GM19238 (cell line): ENCODE results near the gene UBQLN4.
"Not testable (repeated sequence)": the region's sequence is repeated elsewhere in the genome, so short reads cannot be mapped to it uniquely, and the experiment has no call there.

Experiments used
- DNase-seq: peaks from one replicate; pipeline ENCODE4 v3.0.0; 2011; ENCODE audit warnings: low spot score; ENCODE audit not compliant: insufficient read length

The UBQLN4 gene

DNA sequence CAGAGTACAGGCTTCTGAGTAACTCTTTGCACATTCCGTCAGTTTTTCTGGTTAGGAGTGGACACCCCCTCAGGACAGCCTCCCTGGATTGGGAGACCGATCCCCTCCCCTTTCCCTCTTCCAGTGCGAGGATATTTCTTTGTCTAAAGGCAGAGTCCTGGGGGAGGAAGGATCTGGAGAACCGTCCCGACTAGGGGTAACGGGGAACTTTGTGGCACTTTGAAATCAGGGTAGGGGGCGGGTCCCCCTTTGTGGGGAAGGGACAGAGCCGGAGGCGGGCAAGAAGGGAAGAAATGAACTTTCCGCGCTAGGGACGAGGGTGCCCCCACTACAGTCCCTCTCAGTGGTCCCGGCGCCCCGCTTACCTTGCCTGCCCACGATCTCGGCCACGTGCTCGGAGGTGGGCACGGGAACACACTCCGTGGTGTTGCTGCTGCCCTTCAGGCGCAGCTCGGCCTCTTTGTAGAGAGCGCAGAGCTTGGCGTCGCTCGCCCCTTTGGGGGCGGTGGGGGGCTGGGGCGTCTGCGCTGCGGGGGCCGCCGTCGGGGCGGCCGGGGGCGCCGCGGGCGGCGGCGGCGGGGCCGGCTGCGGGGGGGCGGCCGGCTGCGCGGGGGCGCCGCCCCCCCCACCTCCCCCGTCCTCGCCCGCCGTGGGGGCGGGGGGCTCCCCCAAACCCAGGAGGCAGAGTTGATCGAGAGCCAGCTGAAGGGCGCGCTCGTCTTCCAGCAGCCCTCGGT is 27.8 kb upstream of the UBQLN4 start:
- DNase-seq, result no peak

DNA sequence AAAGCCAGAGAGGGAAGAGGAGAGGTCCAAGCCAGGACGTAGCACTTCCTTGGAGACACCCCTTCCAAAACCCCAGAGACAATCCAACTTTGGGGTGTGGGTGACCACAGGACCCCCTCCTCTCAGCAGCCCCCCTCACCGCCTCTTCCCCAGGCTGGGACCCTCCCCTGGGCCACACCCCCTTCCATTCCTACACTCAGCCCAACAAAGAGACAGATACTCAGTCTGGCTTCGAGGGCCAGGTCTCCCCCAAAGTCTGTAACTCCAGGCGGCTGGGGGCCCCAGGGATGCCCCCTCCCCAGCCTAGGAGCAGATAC is 27.2 kb upstream of the UBQLN4 start:
- no peak for DNase-seq

DNA sequence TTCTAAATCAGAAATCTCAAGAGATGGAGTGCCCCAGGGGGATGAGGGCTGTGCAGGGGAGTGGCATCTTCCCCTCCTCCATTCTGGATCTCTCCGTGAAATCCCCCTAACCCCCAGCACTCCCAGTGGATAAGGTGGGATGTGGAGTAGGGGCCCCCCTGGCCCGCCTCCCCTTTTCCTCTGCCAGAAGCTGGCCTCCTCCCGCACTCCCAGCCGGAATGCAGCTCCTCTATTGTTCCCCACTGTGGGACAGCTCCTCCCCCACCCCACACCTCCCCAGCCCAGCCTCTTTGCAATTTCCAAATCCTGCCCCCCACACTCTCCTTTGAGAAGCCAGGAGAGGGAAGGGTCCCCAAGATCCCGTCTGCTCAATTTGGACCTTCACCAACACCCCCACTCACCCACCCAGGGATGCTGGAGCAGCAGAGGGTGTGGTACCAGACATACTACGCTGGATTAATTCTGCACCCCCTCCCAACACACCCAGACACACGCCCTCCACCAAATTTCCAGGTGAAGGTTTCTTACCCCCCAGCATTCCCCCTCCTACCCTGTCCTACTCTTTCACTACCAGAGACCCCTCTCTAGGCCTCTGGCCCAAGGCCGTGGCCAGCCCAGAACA is 26.8 kb upstream of the UBQLN4 start:
- DNase-seq, result no peak

DNA sequence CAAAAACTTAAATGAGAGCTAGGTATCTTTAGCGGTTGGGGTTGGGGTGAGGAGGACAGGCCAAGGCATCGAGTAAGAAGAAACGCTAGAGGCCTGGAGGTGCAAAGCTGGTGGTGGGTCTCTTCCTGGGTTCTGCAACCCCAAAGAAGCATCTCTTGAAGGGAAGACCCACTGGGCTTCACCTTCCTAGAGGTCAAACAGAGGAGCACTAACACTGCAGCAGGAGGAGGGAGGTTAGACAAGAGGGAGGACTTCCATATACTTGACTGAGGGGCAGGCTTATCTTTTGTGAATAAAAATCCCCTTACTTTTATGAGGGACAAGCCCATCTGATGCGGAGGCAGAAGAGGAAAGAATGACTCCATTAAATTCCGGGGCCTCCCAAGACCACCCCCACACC is 26.2 kb upstream of the UBQLN4 start:
- DNase-seq, result no peak

DNA sequence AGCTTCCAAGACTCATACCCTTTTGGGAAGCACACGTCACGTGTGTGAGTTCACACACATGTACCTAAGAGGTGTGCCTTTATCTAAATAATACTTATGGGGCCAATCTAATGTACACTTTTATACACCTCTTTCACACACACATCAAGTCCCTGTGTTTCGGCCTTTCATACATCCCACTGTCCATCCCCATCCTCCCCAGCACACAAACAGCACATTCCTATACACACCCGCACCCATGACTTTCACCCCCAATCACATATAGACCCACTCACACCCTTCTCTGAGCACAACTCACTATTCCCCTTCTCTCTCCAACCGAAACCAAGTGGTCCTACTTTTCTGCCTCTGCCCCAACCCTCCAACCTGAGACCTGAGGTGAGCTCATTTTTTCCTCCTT is 25.1 kb upstream of the UBQLN4 start:
- no peak for DNase-seq

DNA sequence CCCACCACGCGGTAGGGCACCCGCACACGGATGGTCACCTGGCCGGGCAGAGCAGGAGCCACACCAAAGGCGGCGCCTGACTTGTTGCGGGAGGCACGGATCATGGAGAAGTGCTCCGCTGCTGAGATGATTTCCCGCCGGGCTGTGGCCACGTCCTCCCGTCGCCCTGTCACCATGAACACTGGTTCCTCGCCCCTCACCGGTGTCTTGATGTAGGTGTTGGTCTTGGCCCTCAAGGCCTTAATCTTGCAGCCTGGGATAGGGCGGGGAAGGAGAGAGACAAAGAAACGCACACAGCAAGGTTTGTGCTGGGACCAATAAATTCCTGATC is 23.8 kb upstream of the UBQLN4 start:
- DNase-seq, result no peak

DNA sequence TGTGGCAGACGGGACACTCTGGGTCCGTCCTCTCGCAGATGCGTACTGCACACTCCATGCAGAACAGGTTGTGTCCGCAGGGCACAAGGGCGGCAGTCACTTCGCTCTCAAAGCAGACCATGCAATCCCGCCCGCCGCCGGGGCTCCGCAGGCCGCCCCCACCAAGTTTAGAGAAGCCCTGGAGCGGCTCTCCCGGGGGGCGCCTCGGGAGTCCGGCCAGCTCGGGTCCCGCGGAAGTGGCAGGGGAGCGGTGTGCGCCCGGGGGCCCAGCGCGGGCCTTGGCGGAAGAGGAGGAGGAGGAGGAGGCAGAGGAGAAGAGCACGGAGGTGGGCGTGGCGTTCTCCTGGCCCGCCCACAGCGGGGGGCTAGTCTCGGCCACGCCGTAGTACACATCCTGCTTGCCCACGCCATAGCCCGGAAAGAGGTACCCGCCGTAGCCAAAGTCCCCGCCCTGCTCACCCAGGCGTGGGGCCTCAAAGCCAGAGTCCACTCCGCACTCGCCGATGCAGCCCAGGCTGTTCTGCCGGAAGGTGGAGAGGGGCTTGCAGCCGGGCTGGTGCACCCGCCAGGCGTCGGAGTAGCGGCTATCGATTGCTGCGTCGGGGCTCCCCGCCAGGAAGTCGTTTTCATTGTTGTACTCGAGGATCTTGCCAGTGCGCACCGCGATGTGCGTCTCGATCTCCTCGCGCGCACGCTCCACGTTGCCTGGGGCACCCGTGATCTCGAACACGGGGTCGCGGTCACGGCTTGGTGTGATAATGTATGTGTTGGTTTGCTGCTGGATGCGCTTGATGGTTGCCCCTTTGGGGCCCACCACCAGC is 23.2 kb upstream of the UBQLN4 start:
- peak; percentile 64 for DNase-seq

DNA sequence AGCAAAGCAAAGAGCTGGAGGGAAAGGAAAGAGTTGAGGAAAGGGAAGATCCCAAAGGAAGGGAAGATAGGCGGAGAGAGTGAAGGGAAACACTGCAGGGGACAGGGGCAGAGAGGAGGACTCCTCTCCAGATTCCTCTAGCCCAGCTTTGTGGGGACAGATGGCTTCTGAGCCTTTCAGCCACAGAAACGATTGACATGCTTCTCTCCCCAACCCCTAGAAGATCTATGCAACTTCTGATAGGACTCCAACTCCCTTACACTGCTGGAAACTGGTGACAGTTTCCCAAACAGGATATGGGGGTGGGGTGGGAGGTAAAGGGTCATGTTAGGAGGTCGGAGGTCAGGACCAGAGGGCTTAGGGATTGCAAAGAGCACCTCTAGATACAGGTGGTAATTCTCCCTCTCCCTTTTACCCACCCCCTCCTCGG is 22.2 kb upstream of the UBQLN4 start:
- no peak for DNase-seq

DNA sequence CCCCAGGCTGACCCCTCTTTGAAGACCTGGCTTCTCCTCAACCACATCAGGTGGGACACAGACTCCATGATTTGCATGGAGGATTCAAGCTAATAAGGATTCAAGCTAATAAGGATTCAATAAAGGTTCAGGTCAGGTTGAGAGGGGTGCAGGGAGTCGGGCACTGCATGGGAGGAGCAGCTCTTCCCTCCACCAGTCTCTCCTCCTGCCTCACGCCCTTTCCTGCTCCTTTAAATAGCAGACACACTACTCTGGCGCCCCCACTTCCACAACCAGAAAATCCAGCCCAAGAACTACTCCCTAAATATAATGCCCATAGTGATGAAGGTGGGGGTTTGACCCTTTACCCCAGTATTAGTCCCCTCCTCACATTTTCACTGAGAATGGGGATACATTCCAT is 21.6 kb upstream of the UBQLN4 start:
- DNase-seq, result no peak

DNA sequence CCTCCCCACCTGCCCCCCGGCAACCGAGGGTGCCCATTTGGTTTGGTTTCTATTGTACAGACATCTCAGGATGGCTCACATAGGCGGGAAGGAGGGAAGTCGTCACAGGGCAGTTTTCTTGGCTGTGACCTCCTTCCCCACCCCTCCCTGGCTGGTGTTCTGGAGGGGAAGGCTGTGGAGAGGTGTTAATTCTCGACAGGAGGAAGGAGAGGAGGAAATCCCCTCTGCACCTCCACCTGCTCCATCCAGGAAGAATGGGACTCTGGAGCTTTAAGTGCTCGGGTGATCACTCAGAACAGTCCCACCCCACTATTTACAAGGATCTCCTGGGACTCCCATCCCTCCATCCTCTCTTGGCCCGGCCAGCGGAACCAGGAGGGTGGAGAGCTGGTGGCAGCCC is 21.1 kb upstream of the UBQLN4 start:
- DNase-seq, result no peak

DNA sequence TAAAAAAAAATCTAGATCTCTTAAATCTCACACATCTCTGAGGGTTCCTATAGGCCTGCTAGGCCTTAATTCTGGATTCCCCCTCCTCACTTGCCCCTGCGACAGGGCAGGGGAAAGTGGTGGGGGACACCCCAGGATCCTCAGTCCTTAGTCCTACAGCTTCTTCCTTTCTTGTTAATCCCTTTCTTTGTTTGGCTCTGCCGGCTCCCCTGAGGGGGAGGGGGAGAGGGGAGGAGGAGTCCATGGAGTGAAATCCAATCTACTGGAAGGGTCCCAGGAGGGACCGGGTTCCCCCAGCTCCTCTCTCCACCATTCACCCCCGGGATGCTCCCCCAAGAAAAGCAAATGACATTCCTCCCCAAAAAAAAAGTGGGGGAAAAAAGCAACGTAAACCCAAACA is 20.1 kb upstream of the UBQLN4 start:
- no peak for DNase-seq

DNA sequence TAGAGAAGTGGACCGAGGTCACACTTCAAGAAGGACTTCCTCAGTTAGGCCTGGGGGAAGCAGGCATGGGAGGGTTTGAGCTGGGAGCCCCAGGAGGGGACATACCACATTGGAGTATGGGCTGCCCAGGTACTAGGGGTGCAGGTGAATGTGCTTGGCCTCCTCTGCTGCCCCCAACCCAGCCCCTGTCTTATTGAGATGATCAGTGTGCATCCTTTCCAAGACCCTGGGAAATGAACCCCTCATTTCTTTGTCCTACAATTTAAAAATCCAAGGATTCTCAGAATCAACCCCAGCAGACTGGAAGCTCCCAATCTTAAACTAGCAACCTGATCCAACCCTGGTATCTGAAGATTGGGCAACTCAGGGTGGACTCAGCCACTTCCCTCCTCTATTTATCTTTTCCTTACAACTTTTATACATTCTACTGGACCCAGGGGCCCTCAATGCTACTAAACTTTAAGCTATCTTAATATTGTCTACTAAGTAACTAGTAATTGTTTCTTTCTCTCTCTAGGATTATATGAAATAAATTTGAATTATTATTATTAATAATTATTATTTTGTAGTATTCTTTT is 19.6 kb upstream of the UBQLN4 start:
- no peak for DNase-seq

DNA sequence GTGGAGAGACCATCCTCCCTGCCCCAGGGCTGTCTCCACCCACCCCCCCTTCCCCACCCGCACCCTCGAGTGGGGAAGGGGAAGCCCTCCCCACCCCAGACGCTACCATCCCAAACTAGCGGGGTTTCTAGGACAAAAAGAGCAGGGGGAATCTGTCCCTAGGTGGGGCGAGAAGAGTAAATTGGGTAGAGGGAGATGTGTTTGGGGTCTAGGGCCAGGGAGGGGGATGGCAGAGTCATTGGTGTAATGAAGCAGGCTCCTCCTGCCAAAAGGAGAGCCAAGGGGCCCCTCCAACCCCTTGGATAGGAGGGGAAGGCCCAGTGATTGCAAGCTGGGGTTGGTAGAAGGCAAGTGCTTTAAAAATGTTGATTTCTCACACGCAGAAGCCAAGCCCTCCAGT is 18.7 kb upstream of the UBQLN4 start:
- DNase-seq, result no peak

DNA sequence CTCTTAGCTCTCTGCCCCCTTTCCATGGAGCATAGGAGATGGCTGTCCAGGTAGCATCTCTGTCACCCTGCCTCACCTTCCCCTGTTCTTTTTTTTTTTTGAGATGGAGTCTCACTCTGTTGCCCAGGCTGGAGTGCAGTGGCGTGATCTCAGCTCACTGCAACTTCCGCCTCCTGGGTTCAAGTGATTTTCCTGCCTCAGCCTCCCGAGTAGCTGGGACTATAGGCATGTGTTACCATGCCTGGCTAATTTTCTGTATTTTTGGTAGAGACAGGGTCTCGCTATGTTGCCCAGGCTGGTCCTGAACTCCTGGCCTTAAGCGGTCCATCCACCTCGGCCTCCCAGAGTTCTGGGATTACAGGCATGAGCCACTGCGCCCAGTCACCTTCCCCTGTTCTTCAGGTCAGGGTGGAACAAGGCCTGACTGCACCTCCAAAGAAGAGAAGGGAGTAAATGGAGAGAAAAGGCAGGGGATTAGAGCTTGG is 17.8 kb upstream of the UBQLN4 start:
- DNase-seq, result not testable (repeated sequence)

DNA sequence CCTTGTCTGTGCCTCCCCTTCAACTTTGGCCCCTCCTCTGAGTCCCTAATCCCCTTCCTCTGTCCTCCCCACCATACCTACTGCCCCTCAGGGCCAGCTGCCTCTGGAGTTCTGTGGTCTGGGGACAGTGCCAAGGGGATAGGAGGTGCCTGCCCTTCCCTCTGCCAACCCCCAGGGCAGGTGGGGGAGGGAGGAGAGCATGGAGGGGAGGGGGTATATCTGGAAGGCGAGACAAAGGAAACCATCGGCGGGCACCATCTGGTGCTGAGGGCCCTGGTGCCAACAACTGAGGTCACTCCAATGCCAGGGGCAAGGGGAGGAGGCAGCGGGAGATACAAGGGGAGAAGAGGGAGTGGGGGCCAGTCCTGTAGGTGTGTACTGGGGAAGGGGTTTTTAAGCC is 16.9 kb upstream of the UBQLN4 start:
- DNase-seq, result no peak

DNA sequence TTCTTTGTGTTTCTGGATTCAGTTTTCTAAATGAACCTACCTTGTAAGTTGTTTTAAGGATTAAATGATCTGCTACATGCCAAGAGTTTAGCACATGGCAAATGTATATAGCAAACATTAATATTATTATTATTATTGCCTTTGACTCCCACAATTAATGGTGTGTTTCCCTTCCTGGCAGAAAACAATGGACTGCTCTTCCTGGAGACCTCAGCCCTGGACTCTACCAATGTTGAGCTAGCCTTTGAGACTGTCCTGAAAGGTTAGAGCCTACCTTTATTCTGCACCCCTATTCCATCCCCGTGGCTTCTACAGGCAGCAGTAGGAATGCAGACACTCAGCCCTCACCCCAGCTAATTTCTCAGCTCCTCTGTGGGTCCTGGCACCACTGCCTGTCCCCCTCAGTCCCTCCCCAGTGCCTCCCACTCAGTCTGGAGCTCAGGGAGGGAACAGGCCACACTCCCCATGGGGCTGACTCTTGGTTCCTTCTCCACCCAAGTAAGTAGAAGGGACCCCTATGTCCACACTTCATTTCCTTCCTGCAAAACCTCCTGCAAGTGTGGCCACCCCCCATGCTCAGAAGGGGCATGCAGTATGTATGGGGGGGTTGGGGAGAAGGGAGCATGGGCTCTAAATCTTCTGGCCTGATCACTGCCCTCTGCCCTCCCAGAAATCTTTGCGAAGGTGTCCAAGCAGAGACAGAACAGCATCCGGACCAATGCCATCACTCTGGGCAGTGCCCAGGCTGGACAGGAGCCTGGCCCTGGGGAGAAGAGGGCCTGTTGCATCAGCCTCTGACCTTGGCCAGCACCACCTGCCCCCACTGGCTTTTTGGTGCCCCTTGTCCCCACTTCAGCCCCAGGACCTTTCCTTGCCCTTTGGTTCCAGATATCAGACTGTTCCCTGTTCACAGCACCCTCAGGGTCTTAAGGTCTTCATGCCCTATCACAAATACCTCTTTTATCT is 16.2 kb upstream of the UBQLN4 start:
- DNase-seq, result no peak

DNA sequence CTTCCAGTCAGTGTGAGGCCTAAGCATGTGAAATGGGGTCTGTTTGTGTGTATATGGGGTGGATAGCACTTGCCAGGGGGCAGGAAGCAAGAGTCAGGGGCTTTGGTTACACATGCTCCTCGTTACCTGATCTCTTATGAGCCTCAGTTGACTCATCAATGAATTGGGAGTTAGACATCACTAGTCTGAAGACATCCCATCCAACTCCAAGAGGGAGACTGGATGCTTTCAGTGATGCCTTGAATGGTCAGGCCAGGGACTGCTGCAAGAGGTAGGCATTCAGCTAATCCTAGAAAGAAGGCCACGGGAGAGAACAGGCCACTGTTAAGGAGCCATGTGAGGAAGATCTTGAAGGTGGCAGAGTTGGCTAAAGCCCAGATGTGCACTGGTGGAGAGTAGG is 13.7 kb upstream of the UBQLN4 start:
- no peak for DNase-seq

DNA sequence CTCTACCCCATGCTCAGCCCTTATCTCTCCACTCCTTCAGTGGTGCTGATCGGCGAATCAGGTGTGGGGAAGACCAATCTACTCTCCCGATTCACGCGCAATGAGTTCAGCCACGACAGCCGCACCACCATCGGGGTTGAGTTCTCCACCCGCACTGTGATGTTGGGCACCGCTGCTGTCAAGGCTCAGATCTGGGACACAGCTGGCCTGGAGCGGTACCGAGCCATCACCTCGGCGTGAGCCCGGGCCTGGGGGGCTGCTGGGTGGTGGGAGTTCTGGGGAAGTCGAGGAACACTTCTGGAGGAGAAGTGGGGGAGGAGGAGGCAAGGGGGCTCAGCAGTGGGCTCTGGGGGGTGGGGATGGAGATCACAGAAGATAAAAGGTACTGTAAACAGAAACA is 12.3 kb upstream of the UBQLN4 start:
- no peak for DNase-seq

DNA sequence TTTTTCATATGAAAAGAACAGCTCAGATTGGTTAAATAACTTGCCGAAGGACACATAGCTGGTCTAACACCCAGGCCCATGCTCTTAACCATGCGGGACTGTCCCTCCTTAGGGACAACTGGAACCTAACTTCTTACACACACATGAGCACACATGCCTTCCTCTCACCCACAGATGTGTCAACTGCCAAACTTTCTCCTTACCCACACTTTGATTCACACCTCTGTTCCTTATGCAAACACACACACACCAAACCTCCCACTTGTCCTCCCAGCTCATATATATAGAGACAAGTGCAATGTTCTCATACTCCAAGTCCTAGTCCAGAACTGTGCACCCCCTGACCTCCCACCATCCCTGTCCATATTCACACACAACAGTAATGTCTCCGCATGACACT is 11.6 kb upstream of the UBQLN4 start:
- DNase-seq, result no peak

DNA sequence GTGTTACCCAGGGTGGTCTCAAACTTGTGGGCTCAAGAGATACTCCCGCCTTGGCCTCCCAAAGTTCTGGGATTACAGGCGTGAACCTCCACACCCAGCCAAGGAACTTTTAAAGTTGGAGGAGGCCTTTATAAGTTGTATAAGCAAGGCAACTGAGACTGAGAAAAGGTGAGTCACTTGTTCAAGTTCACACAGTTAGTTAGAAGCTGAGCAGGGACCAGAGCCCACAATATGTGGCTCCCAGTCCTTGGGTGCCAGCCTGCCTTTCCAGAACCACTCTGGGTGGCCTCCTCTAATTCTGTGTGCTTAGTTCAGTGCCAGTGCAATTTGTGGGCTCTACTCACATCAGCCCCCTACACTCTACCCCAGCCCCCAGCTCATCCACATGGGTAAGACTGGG is 11.0 kb upstream of the UBQLN4 start:
- no peak for DNase-seq

DNA sequence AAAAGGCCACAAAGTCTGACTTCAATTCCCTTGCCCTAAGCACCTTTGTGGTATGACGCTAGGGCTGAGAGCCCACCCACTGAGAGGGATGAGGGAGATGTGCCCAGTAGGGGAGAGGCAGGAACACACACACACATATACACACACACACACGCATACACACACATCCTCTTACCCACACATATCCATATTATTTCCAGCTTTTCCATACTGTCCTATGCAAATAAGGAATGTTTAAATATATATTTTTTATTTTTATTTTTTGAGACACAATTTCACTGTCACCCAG is 10.3 kb upstream of the UBQLN4 start:
- DNase-seq, result no peak
